Transverse colon (tissue), 3 donors: Measurements from ENCODE around the gene KCNJ9.

Experiments used
- POLR2A ChIP-seq: fragments of 450-650 bp; IDR thresholded peaks from one replicate; pipeline ENCODE4 v1.6.1; 2016; ENCODE audit warnings: antibody characterized with exemption, mild to moderate bottlenecking, moderate library complexity
- TF ChIP-seq, protein P1 (sequence below), 5 experiments: fragments of 200-600 bp in 3 of 5; fragments of 450-650 bp in 2 of 5; sonication (generic) in 3 of 5; IDR thresholded peaks; 1 replicate in 2 of 5; 2 replicates in 3 of 5; pipeline ENCODE4 v1.5.1; 2016 to 2017; ENCODE audit warnings: antibody characterized with exemption in 5 of 5, inconsistent platforms in 3 of 5, mild to moderate bottlenecking in 2 of 5, moderate library complexity in 1 of 5

DNA sequence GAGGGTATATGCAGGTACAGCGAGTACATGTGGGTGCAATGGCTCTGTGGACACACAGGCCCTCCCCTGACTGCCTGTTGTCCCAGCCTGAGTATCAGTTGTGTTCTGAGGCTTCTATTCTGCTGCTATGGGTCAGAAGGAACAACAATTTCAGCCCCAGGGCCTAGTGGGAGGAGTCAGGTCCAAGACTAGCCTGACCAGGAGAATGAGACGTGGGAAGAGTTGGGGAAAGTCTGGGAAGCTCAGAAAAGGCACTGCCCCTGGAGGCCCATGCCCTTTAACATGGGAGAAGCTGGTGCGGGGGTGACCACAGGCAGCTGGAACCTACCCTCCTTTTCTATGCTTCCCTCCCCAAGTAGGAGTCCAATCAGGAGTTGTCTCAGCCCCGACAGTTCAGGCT lies 9.4 kb downstream of the KCNJ9 start:
- TF ChIP-seq, protein P1, sequence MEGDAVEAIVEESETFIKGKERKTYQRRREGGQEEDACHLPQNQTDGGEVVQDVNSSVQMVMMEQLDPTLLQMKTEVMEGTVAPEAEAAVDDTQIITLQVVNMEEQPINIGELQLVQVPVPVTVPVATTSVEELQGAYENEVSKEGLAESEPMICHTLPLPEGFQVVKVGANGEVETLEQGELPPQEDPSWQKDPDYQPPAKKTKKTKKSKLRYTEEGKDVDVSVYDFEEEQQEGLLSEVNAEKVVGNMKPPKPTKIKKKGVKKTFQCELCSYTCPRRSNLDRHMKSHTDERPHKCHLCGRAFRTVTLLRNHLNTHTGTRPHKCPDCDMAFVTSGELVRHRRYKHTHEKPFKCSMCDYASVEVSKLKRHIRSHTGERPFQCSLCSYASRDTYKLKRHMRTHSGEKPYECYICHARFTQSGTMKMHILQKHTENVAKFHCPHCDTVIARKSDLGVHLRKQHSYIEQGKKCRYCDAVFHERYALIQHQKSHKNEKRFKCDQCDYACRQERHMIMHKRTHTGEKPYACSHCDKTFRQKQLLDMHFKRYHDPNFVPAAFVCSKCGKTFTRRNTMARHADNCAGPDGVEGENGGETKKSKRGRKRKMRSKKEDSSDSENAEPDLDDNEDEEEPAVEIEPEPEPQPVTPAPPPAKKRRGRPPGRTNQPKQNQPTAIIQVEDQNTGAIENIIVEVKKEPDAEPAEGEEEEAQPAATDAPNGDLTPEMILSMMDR (IDR thresholded peaks at IDR 0.05): no peak
- TF ChIP-seq POLR2A: no peak
